Measurements from ENCODE around the gene RHBDF1. TPM values are rescaled to one million over a fixed set of nuclear protein-coding genes. Genes with fewer than 3 reads are reported as not detected.
A peak's percentile ranks its signal among the peaks of the same experiment; 100 is the strongest.

RHBDF1 gene
- total and polyA plus RNA-seq, 10 donors = 6.5 to 23.0 (median 10.6) TPM

DNA sequence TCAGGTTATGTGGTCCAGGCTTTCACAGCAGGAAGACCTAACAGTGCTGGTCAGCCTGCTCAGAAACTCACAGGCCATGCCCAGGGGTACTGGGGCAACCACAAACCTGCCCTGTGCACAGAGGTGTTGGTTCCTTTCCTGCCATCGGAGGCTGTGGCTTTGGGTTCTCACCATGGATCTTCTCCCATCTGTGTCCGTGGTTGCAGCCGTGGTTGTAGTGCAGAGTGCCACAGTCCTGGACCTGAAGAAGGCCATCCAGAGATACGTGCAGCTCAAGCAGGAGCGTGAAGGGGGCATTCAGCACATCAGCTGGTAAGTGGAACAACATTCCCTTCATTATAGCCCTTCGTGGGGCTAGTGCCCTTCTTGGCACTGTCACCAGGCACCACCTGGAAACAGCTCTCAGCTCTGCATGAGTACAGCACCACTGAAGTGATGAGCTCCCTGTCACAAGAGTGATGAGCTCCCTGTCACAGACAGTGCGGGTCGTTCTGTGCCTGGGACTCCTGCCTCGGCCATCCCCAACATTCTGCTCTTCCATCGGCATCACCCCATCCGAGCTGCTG lies 16.8 kb downstream of the RHBDF1 start:
- Histone ChIP-seq H3K9me3 (no peaks in the 10 kb centered on the region), H3K27me3 (replicated peaks in 1 of 7) (no peaks in the 10 kb centered on the region), H3K4me1 (peaks cover 11 to 44% (median 32%) of the 10 kb centered on the region in 6 donors), H3K36me3 (peaks cover 0 to 60% (median 31%) of the 10 kb centered on the region in 6 donors), H3K4me3 (no peak overlapping the region), H3K27ac (no peak overlapping the region)
- WGBS, 5 donors = 87 to 92% (median 87%) methylated on average over 8 to 11 of the region's 11 CpGs
- DNase-seq = peak; percentile 49
- TF ChIP-seq POLR2AphosphoS5 (IDR thresholded peaks at IDR 0.05) (no peak), POLR2A (IDR thresholded peaks at IDR 0.05) (no peak)
- TF ChIP-seq, protein P1, sequence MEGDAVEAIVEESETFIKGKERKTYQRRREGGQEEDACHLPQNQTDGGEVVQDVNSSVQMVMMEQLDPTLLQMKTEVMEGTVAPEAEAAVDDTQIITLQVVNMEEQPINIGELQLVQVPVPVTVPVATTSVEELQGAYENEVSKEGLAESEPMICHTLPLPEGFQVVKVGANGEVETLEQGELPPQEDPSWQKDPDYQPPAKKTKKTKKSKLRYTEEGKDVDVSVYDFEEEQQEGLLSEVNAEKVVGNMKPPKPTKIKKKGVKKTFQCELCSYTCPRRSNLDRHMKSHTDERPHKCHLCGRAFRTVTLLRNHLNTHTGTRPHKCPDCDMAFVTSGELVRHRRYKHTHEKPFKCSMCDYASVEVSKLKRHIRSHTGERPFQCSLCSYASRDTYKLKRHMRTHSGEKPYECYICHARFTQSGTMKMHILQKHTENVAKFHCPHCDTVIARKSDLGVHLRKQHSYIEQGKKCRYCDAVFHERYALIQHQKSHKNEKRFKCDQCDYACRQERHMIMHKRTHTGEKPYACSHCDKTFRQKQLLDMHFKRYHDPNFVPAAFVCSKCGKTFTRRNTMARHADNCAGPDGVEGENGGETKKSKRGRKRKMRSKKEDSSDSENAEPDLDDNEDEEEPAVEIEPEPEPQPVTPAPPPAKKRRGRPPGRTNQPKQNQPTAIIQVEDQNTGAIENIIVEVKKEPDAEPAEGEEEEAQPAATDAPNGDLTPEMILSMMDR (IDR thresholded peaks at IDR 0.05 in 8 of 11, conservative IDR thresholded peaks at IDR 0.05 in 3 of 11) = no peak
- intact Hi-C loops (cut with DNase I; ENCODE audit: low total_unique reads) = no loop called here

DNA sequence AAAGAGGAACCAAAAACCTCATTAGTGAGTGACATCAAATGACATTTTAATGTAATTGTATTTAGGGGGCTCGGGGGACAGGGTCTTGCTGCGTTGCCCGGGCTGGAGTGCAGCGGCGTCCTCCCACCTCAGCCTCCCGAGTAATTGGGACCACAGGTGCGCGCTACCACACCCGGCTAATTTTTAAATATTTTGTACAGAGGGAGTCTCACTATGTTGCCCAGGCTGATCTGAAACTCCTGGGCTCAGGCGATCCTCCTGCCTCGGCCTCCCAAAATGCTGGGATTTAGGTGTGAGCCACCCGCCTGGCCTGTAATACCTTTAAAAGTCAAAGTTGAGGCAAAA lies 18.2 kb downstream of the RHBDF1 start:
- no peak for DNase-seq
- Histone ChIP-seq H3K4me1 (peaks cover 11 to 50% (median 32%) of the 10 kb centered on the region in 6 donors), H3K36me3 (peaks cover 0 to 63% (median 41%) of the 10 kb centered on the region in 6 donors), H3K27ac (peak overlapping the region in 6 of 8 donors; percentile 12 to 88 (median 86)), H3K4me3 (peak overlapping the region; percentile 74 to 99 (median 90)), H3K9me3 (no peaks in the 10 kb centered on the region), H3K27me3 (replicated peaks in 1 of 7) (no peaks in the 10 kb centered on the region)
- intact Hi-C loops (cut with DNase I; ENCODE audit: low total_unique reads) = no loop called here
- WGBS, 5 donors = 40 to 47% (median 44%) methylated on average over 12 of the region's 12 CpGs
- no peak for TF ChIP-seq POLR2A (IDR thresholded peaks at IDR 0.05)

DNA sequence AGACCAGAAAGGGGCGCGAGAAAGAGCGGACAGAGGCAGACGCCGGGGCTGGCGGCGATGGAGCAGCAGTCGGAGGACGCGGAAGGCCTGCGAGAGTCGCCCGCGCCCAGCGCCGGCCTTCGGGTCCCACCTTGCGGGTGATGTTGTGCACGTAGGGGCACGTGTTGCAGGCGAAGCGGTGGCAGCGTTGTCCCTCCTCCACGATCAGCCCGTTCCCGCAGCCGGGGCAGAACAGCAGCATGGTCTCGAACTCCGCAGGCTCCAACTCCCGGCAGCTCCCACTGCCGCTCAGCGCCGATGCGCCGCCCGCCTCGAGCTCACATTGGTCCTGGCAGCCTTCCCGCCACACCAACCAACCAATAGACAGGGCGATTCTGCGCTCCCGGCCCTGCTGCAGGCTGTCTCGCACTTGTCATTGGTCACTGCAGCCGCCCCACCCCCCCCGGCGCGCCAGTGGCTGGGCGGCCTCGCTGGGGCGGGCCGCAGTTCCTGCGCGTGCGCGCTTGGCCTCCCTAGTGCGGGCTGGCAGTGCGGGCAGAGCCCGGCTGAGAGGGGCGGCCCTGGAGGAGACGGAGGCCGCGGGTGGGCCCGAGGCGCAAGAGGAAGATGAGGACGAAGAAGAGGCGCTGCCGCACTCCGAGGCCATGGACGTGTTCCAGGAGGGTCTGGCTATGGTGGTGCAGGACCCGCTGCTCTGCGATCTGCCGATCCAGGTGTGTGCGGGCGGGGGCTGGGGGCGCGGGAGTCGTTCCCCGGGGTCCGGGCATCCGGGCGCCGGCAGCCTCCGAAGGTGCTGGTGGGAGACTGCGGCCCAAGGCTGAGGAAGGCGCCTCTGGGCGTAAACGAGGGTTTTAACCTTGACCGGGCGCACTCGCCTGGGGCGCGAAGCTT lies 18.8 kb downstream of the RHBDF1 start, which contains the start of the genes POLR3K and SNRNP25:
Gene POLR3K, minus strand, starts transcription at position 263 of the 891 bp plus-strand sequence. Its CDS starts 22 bp downstream, at position 241.
Gene SNRNP25, plus strand, starts transcription at position 483 of the 891 bp plus-strand sequence. Its CDS starts 189 bp downstream, at position 672.
- peak; percentile 92 to 95 (median 93) for TF ChIP-seq POLR2AphosphoS5 (IDR thresholded peaks at IDR 0.05)
- peak in 1 of 3 donors; percentile 44 for TF ChIP-seq POLR2A (IDR thresholded peaks at IDR 0.05)
- TF ChIP-seq, protein P1 (IDR thresholded peaks at IDR 0.05 in 8 of 11, conservative IDR thresholded peaks at IDR 0.05 in 3 of 11) = peak in 3 of 11 experiments; percentile 10 to 43 (median 20)
- Histone ChIP-seq H3K36me3 (peaks cover 0 to 63% (median 42%) of the 10 kb centered on the region in 6 donors), H3K4me3 (peak within 1 kb of the TSS; percentile 74 to 99 (median 90)), H3K4me1 (peaks cover 11 to 50% (median 32%) of the 10 kb centered on the region in 6 donors), H3K27ac (peak within 1 kb of the TSS; percentile 54 to 88 (median 84)), H3K27me3 (replicated peaks in 1 of 7) (no peaks in the 10 kb centered on the region), H3K9me3 (no peaks in the 10 kb centered on the region)
- intact Hi-C loops (cut with DNase I; ENCODE audit: low total_unique reads) = no loop called here
- WGBS, 5 donors = 0 to 1% (median 0%) methylated on average over 66 to 91 of the region's 91 CpGs
- DNase-seq = peak; percentile 98

DNA sequence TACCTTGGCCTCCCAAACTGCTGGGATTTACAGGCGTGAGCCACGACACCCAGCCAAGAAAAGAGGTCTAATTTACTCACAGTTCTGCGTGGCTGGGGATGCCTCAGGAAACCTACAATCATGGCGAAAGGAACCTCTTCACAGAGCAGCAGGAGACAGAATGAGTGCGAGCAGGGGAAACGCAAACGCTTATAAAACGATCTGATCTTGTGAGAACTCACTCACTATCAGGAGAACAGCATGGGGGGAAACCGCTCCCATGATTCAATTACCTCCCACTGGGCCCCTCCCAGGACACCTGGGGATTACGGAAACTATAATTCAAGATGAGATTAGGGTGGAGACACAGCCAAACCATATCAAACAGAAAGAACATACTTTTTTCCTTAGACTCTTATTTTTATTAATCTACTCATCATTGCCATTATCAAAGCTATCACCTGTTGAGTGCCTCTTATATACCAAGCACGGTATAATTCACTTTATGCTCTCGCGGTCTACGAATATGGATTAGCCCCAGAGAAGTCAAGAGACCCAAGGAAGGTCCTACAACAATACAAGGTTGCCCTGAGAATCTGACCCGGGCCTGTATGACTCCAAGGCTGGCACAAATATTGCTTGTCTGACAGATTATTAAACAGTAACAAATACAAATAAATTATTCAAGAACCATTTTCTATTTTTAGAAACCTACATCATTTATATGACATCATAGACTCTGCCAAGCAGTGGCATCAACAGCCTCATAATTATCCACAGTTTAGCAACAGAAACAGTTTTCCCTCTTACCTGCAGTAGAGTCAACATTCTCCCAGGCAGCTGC lies 21.5 kb downstream of the RHBDF1 start:
- Histone ChIP-seq H3K4me3 (peak overlapping the region in 1 of 8 donors; percentile 13), H3K4me1 (peaks cover 11 to 50% (median 32%) of the 10 kb centered on the region in 6 donors), H3K36me3 (peaks cover 0 to 62% (median 34%) of the 10 kb centered on the region in 6 donors), H3K27ac (no peak overlapping the region), H3K9me3 (no peaks in the 10 kb centered on the region), H3K27me3 (replicated peaks in 1 of 7) (no peaks in the 10 kb centered on the region)
- WGBS, 5 donors = 87 to 95% (median 91%) methylated on average over 15 of the region's 15 CpGs
- TF ChIP-seq POLR2AphosphoS5 (IDR thresholded peaks at IDR 0.05) (no peak), POLR2A (IDR thresholded peaks at IDR 0.05) (no peak)
- TF ChIP-seq, protein P1 (IDR thresholded peaks at IDR 0.05 in 8 of 11, conservative IDR thresholded peaks at IDR 0.05 in 3 of 11) = no peak
- DNase-seq = no peak
- intact Hi-C loops (cut with DNase I; ENCODE audit: low total_unique reads) = no loop called here
